ENCODE data around the gene PSMC3IP. TPM values are rescaled to one million over a fixed set of nuclear protein-coding genes. Genes with fewer than 3 reads are reported as not detected.

Gene PSMC3IP
- total and polyA plus RNA-seq, 5 experiments from 2014 or later, result 0.69 to 4.6 (median 1.1) TPM

DNA sequence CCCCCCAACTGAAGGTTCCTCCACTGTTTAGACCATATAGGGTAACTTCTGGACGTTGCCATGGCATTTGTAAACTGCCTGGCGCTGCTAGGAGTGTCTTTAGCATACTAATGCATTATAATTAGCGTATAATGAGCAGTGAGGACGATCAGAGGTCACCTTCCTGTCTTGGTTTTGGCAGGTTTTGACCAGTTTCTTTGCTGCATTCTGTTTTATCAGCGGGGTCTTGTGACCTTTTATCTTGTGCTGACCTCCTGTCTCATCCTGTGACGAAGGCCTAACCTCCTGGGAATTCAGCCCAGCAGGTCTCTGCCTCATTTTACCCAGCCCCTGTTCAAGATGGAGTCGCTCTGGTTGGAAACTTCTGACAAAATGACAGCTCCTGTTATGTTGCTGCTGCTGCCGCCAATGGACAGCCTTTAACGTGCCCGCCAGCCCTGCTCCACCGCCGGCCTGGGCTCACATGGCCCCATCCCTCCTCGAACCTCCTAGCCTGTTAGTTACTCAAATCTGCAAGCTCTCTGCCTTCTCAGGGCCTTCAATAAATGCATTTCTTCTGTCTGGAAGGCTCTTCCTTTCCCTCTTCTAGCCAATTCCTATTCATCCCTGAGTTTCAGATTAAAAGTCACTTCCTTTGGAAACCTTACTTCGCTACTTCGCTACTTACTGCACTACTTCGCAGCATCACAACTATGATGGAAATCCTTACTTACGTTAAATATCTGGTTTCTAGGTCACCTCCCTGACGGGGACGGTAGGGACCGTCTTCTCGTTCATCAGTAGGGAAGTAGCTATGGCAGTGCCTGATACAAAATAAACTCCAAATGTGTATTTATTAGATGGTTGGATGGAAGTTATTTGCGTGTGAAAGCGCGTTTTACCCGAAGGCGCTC, 42.1 kb downstream of the PSMC3IP start:
- Mint-ChIP-seq H3K27ac (peak overlapping the region; percentile 38 to 91 (median 82)), H3K4me1 (peaks cover 14 to 55% (median 50%) of the 10 kb centered on the region in 4 donors), H3K4me3 (peak overlapping the region; percentile 68 to 88 (median 84)), H3K36me3 (peaks cover 0 to 5% (median 0%) of the 10 kb centered on the region in 3 donors), H3K9me3 (no peaks in the 10 kb centered on the region), H3K27me3 (no peaks in the 10 kb centered on the region)
- POLR2A ChIA-PET, result interaction anchor here (0.7 to 4.4 kb wide), 12 partner anchors 17 to 825 kb away, joined by 3 to 19 read pairs (median 4); partner anchors contain the start of genes GHDC, MLX, PLEKHH3 and PSMC3IP
- ATAC-seq (peak in 1 of 2 donors; percentile 20), DNase-seq (no peak)

DNA sequence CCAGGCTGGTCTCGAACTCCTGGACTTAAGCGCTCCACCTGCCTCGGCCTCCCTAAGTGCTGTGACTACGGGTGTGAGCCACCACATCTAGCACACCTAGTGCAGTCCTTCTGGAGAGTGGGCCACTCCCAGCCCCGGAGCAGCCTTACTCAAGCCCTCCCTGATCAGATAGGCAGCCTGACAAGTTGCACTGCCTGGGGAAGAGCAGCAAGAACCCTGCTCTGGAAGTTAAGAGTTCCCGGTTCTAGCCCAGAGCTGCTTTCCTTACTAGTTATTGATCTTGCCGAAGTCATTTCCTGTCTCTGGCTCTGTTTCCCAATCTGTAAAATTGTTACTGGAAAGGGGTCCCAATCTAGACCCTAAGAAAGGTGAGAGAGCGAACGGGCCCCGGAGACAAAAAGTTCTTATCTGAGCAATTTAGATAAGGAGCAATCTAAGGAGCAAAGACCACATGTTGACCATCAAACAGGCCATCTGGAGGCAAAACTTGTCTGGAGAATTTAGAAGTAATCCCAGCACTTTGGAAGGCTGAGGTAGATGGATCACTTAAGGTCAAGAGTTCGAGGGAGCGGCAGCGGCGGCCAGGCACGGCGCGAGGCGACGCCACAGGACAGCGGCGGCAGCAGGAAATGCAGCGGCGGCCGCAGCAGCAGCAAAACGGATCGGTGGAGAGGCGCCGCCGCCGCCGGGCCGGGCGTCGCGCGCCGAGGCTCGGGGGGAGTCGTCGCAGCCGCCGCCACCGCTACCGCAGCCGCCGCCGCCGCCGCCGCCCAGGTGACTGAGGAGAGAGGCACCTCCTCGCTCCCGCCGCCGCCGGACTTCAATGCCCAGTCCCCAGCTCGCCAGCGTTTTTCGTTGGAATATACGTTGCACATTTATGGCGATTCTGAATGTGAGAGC, 45.8 kb downstream of the PSMC3IP start:
- H3K4me3 Mint-ChIP-seq, result peak overlapping the region; percentile 76 to 90 (median 87)
- POLR2A ChIA-PET, result interaction anchor here (0.6 to 2.7 kb wide), 7 partner anchors 10 to 215 kb away, joined by 3 to 16 read pairs (median 3); partner anchors contain the start of gene STAT3
- no peaks in the 10 kb centered on the region for H3K27me3 Mint-ChIP-seq
- H3K36me3 Mint-ChIP-seq, result no peaks in the 10 kb centered on the region
- peaks cover 14 to 65% (median 49%) of the 10 kb centered on the region in 4 donors for H3K4me1 Mint-ChIP-seq
- DNase-seq (peak in 9 of 10 donors; percentile 25 to 67 (median 52)), ATAC-seq (peak; percentile 33 to 40)
- H3K27ac Mint-ChIP-seq, result peak overlapping the region in 9 of 10 donors; percentile 69 to 95 (median 88)
- H3K9me3 Mint-ChIP-seq, result no peaks in the 10 kb centered on the region

- H3K27me3 Mint-ChIP-seq, result no peaks in the 10 kb centered on the region
- peak overlapping the region; percentile 76 to 90 (median 87) for H3K4me3 Mint-ChIP-seq
- peaks cover 14 to 65% (median 48%) of the 10 kb centered on the region in 4 donors for H3K4me1 Mint-ChIP-seq
- POLR2A ChIA-PET, result interaction anchor here (0.7 to 2.7 kb wide), 12 partner anchors 11 to 217 kb away, joined by 3 to 16 read pairs (median 4); partner anchors contain the start of genes PSMC3IP and STAT3
- peak overlapping the region in 9 of 10 donors; percentile 84 to 95 (median 90) for H3K27ac Mint-ChIP-seq
- no peak for ATAC-seq
- H3K9me3 Mint-ChIP-seq, result no peaks in the 10 kb centered on the region
- no peaks in the 10 kb centered on the region for H3K36me3 Mint-ChIP-seq
- DNase-seq, result peak in 1 of 10 donors; percentile 42
Measured at GRCh38 chr17:42530952-42531454, 46.5 kb downstream of the PSMC3IP start.

DNA sequence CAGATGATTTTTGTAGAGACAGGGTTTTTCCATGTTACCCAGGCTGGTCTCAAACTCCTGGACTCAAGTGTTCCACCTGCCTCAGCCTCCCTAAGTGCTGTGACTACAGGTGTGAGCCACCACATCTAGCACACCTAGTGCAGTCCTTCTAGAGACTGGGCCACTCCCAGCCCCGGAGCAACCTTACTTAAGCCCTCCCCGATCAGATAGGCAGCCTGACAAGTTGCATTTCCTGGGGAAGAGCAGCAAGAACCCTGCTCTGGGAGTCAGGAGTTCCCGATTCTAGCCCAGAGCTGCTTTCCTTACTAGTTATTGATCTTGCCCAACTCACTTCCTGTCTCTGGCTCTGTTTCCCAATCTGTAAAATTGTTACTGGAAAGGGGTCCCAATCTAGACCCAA, 48.5 kb downstream of the PSMC3IP start:
- ATAC-seq (no peak), DNase-seq (peak in 1 of 10 donors; percentile 18)
- H3K36me3 Mint-ChIP-seq, result no peaks in the 10 kb centered on the region
- H3K27me3 Mint-ChIP-seq, result no peaks in the 10 kb centered on the region
- H3K27ac Mint-ChIP-seq, result peak overlapping the region in 8 of 10 donors; percentile 28 to 93 (median 68)
- peaks cover 9 to 58% (median 40%) of the 10 kb centered on the region in 4 donors for H3K4me1 Mint-ChIP-seq
- POLR2A ChIA-PET, result no interaction called here
- no peaks in the 10 kb centered on the region for H3K9me3 Mint-ChIP-seq
- H3K4me3 Mint-ChIP-seq, result peak overlapping the region in 6 of 10 donors; percentile 26 to 87 (median 50)

DNA sequence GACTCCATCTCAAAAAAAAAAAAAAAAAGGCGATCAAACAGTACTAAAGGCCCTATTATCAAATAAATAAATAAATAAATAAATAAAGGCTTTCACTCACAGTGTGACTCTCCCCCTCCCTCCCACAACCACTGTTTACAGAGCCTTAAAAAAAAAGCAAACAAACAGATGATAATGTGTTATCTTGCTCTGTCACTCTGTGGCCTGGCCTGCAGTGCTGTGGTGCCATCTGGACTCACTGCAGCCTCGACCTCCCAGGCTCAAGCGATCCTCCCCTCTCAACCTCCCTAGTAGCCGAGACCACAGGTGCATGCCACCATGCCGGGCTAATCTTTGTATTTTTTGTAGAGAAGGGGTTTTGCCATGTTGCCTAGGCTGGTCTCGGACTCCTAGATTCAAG, 49.6 kb downstream of the PSMC3IP start:
- H3K36me3 Mint-ChIP-seq, result peaks cover 0 to 3% (median 0%) of the 10 kb centered on the region in 3 donors
- ATAC-seq (no peak), DNase-seq (peak in 1 of 10 donors; percentile 9)
- no peaks in the 10 kb centered on the region for H3K9me3 Mint-ChIP-seq
- H3K27me3 Mint-ChIP-seq, result no peaks in the 10 kb centered on the region
- H3K4me1 Mint-ChIP-seq, result peaks cover 6 to 49% (median 40%) of the 10 kb centered on the region in 4 donors
- no peak overlapping the region for H3K4me3 Mint-ChIP-seq
- peak overlapping the region in 1 of 10 donors; percentile 7 for H3K27ac Mint-ChIP-seq
- POLR2A ChIA-PET, result interaction anchor here (0.6 to 1.2 kb wide), 6 partner anchors 26 to 279 kb away, joined by 3 to 8 read pairs (median 4); partner anchors contain the start of genes COASY, MLX, RETREG3 and TUBG1

GRCh38 chr17:42526031-42526444, 51.5 kb downstream of the PSMC3IP start:
- POLR2A ChIA-PET, result no interaction called here
- Mint-ChIP-seq H3K4me3 (no peak overlapping the region), H3K9me3 (no peaks in the 10 kb centered on the region)

GRCh38 chr17:42525221-42525620, 52.3 kb downstream of the PSMC3IP start:
- Mint-ChIP-seq H3K9me3 (no peaks in the 10 kb centered on the region), H3K27ac (no peak overlapping the region), H3K4me3 (no peak overlapping the region), H3K27me3 (no peaks in the 10 kb centered on the region), H3K36me3 (peaks cover 0 to 7% (median 0%) of the 10 kb centered on the region in 3 donors), H3K4me1 (peaks cover 4 to 33% (median 24%) of the 10 kb centered on the region in 4 donors)
- POLR2A ChIA-PET, result no interaction called here
- no peak for ATAC-seq
- DNase-seq, result peak in 1 of 10 donors; percentile 10

More at GRCh38 chr17:42526031-42526444, 51.5 kb downstream of the PSMC3IP start:
- ATAC-seq, result no peak
- H3K27me3 Mint-ChIP-seq, result no peaks in the 10 kb centered on the region
- H3K36me3 Mint-ChIP-seq, result peaks cover 0 to 7% (median 0%) of the 10 kb centered on the region in 3 donors
- DNase-seq, result peak in 1 of 10 donors; percentile 9
- no peak overlapping the region for H3K27ac Mint-ChIP-seq
- peaks cover 6 to 42% (median 30%) of the 10 kb centered on the region in 4 donors for H3K4me1 Mint-ChIP-seq

GRCh38 chr17:42522798-42523278, 54.7 kb downstream of the PSMC3IP start:
- H3K4me1 Mint-ChIP-seq, result peaks cover 4 to 14% (median 12%) of the 10 kb centered on the region in 4 donors
- H3K9me3 Mint-ChIP-seq, result no peaks in the 10 kb centered on the region
- no peaks in the 10 kb centered on the region for H3K27me3 Mint-ChIP-seq
- DNase-seq (no peak), ATAC-seq (no peak)
- H3K27ac Mint-ChIP-seq, result no peak overlapping the region
- POLR2A ChIA-PET, result interaction anchor here (0.5 kb wide), 1 partner anchor 1518 kb away, joined by 6 read pairs; no protein-coding TSS in a partner anchor
- peaks cover 0 to 7% (median 0%) of the 10 kb centered on the region in 3 donors for H3K36me3 Mint-ChIP-seq
- no peak overlapping the region for H3K4me3 Mint-ChIP-seq

Other genes starting within 250 kb of the PSMC3IP start
- 100 to 1,000 TPM; 130 to 135 TPM for gene STAT3, start 189.3 kb downstream of the PSMC3IP start, total RNA-seq
- gene STAT3, start 189.3 kb downstream of the PSMC3IP start, polyA plus RNA-seq, result 100 to 1,000 TPM; 129 to 154 (median 153) TPM
- gene CAVIN1, start 154.5 kb downstream of the PSMC3IP start, total RNA-seq, result not detected
- under 1 TPM in 1 of 3 donors, not detected in 2; 0.03 TPM for gene CAVIN1, start 154.5 kb downstream of the PSMC3IP start, polyA plus RNA-seq
- gene ATP6V0A1, start 118.9 kb downstream of the PSMC3IP start, total RNA-seq, result 10 to 100 TPM; 18.3 to 19.1 TPM
- 10 to 100 TPM in 2 of 3 donors, 1 to 10 TPM in 1; 4.1 to 12.6 (median 10.3) TPM for gene ATP6V0A1, start 118.9 kb downstream of the PSMC3IP start, polyA plus RNA-seq
- gene NAGLU, start 41.5 kb downstream of the PSMC3IP start, total RNA-seq, result 10 to 100 TPM; 26.4 to 28.5 TPM
- 10 to 100 TPM in 2 of 3 donors, 1 to 10 TPM in 1; 8.0 to 16.2 (median 13.4) TPM for gene NAGLU, start 41.5 kb downstream of the PSMC3IP start, polyA plus RNA-seq
- 1 to 10 TPM; 1.4 to 2.1 TPM for gene HSD17B1, start 24.8 kb downstream of the PSMC3IP start, total RNA-seq
- under 1 TPM; 0.18 to 0.98 (median 0.24) TPM for gene HSD17B1, start 24.8 kb downstream of the PSMC3IP start, polyA plus RNA-seq
- 10 to 100 TPM; 67.0 to 72.3 TPM for gene COASY, start 15.6 kb downstream of the PSMC3IP start, total RNA-seq
- 10 to 100 TPM; 48.3 to 67.9 (median 65.5) TPM for gene COASY, start 15.6 kb downstream of the PSMC3IP start, polyA plus RNA-seq
- 10 to 100 TPM; 58.2 to 67.8 TPM for gene MLX, start 10.6 kb downstream of the PSMC3IP start, total RNA-seq
- gene MLX, start 10.6 kb downstream of the PSMC3IP start, polyA plus RNA-seq, result 10 to 100 TPM; 24.6 to 47.1 (median 25.0) TPM
- gene RETREG3, start 31.6 kb upstream of the PSMC3IP start, total RNA-seq, result 100 to 1,000 TPM; 139 to 147 TPM
- gene RETREG3, start 31.6 kb upstream of the PSMC3IP start, polyA plus RNA-seq, result 100 to 1,000 TPM; 119 to 131 (median 122) TPM
- gene TUBG1, start 32.0 kb upstream of the PSMC3IP start, total RNA-seq, result 10 to 100 TPM; 12.7 to 16.3 TPM
- 10 to 100 TPM in 1 of 3 donors, 1 to 10 TPM in 2; 6.7 to 10.3 (median 7.8) TPM for gene TUBG1, start 32.0 kb upstream of the PSMC3IP start, polyA plus RNA-seq
- 10 to 100 TPM; 18.1 to 22.1 TPM for gene TUBG2, start 81.6 kb upstream of the PSMC3IP start, total RNA-seq
- gene TUBG2, start 81.6 kb upstream of the PSMC3IP start, polyA plus RNA-seq, result 1 to 10 TPM; 4.9 to 6.9 (median 6.0) TPM
- not detected for gene PLEKHH3, start 99.3 kb upstream of the PSMC3IP start, total RNA-seq
- not detected for gene PLEKHH3, start 99.3 kb upstream of the PSMC3IP start, polyA plus RNA-seq
- 1 to 10 TPM; 1.3 to 1.7 TPM for gene CCR10, start 104.1 kb upstream of the PSMC3IP start, total RNA-seq
- gene CCR10, start 104.1 kb upstream of the PSMC3IP start, polyA plus RNA-seq, result 1 to 10 TPM in 1 of 3 donors, under 1 TPM in 2; 0.68 to 1.8 (median 0.75) TPM
- gene CNTNAP1, start 104.8 kb upstream of the PSMC3IP start, total RNA-seq, result 1 to 10 TPM; 2.7 to 3.0 TPM
- gene CNTNAP1, start 104.8 kb upstream of the PSMC3IP start, polyA plus RNA-seq, result under 1 TPM in 1 of 3 donors, not detected in 2; 0.05 TPM
- 100 to 1,000 TPM; 186 to 197 TPM for gene EZH1, start 167.3 kb upstream of the PSMC3IP start, total RNA-seq
- 10 to 100 TPM; 30.6 to 44.6 (median 32.0) TPM for gene EZH1, start 167.3 kb upstream of the PSMC3IP start, polyA plus RNA-seq
- not detected for gene RAMP2, start 183.5 kb upstream of the PSMC3IP start, total RNA-seq
- gene RAMP2, start 183.5 kb upstream of the PSMC3IP start, polyA plus RNA-seq, result not detected
- gene VPS25, start 195.7 kb upstream of the PSMC3IP start, total RNA-seq, result 10 to 100 TPM; 51.0 to 55.2 TPM
- gene VPS25, start 195.7 kb upstream of the PSMC3IP start, polyA plus RNA-seq, result 10 to 100 TPM; 43.9 to 64.5 (median 56.3) TPM
- gene WNK4, start 202.9 kb upstream of the PSMC3IP start, total RNA-seq, result under 1 TPM; 0.27 to 0.62 TPM
- gene WNK4, start 202.9 kb upstream of the PSMC3IP start, polyA plus RNA-seq, result under 1 TPM in 1 of 3 donors, not detected in 2; 0.09 TPM
- gene COA3, start 221.0 kb upstream of the PSMC3IP start, total RNA-seq, result 10 to 100 TPM; 26.7 to 27.0 TPM
- 100 to 1,000 TPM; 106 to 119 (median 118) TPM for gene COA3, start 221.0 kb upstream of the PSMC3IP start, polyA plus RNA-seq
- gene CNTD1, start 221.1 kb upstream of the PSMC3IP start, total RNA-seq, result not detected
- gene CNTD1, start 221.1 kb upstream of the PSMC3IP start, polyA plus RNA-seq, result under 1 TPM; 0.12 to 0.52 (median 0.24) TPM
- 100 to 1,000 TPM; 103 to 109 TPM for gene BECN1, start 246.6 kb upstream of the PSMC3IP start, total RNA-seq
- 100 to 1,000 TPM; 106 to 124 (median 123) TPM for gene BECN1, start 246.6 kb upstream of the PSMC3IP start, polyA plus RNA-seq

Measured in naive thymus-derived CD8-positive, alpha-beta T cell (primary cell).